CMK (cell line): ENCODE data around the gene LIPC.

ENCODE experiments used
- DNase-seq: peaks from one replicate; pipeline ENCODE4 v3.0.0-alpha.2; 2010; ENCODE audit warnings: low read depth

LIPC gene

DNA sequence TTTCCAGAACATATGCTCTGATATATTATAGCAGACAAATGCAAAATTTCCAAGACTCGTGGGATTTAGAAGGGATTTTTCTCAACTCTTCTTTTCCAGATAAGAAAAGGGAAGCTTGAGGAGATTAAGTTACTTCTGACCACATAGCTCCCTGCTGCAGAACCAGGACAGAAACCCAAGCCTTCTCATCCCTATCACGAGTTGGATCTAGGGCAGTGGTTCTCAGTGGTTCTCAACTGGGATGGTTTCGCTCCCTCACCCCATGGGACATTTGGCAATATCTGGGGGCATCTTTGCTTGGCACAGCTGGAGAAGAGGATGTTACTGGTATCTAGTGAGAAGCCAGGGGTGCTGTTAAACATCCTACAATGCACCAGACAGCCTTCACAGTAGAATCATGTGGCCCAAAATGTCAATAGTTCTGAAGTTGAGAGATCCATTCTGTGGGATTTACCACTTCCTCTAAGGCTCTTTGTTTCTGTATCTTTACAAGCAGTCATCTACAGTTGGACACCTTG lies 64.2 kb downstream of the LIPC start:
- no peak for DNase-seq

DNA sequence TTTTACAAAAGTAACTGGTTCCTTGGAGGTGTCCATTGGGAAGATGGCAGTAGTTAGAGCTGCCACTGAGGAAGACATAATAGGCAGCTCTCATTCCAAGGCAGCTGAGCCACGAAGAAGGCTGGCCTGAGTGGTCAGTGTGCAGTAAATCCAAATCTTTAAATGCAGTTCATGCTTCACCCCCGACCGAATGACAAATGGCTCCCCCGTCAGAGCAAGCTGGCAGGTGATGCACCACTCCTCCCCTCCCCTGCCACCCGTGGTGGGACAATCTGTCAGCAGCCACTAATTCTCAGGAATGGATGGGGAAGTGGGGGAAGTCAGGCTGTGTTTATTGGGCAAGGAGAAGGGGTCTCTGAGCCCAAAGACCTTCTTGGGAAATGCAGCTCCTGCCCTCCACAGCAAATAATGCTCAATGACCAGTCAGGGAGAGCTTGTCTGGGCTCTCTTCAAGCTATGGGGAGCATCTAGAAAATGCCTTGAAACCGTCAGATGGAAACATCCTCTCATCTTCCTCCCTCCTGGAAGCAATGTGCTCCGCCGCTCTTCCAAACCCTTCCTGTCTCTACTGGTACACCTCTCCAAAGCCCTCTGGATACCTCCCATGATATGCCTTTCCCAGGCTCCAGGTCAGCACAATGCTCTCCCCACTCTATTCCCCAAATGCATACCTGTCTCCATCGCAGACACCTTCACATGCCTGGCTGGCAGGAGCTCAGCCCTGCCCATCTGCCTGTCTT lies 65.4 kb downstream of the LIPC start:
- no peak for DNase-seq

DNA sequence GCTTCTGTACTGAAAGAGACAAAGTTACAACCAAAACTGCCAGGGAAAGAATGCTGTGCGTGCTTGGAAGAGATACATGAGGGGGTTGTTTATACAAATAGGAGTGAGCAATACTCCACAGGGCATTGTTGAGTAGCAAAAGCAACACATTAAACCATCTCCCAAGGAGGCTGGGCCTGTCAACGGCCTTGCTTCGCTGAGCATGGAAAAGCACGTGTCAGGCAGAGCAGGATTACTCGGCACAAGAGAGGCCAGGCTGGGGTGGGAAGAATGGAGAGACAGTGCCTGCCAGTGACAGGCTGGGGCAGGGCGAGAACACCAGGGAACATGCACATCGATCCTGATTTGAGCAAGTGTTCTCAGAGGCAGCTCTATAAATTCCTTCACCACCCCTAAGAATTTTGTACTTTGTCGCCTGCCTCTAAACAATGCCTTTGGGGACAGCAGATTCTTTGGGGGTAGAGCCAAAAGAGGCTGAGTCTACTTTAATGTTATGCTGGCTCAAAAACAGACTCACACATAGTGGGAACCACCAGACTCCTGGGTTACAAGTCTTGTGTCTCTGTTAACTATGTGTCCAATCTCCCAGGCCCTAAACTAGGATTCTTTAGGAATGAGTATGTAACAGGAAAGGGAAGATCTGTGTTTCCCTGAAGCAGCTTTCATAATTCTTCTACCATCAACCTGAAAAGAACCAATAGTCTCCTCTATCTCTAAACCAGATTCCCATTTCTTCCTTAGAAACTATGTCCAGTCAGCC lies 67.2 kb downstream of the LIPC start:
- no peak for DNase-seq

DNA sequence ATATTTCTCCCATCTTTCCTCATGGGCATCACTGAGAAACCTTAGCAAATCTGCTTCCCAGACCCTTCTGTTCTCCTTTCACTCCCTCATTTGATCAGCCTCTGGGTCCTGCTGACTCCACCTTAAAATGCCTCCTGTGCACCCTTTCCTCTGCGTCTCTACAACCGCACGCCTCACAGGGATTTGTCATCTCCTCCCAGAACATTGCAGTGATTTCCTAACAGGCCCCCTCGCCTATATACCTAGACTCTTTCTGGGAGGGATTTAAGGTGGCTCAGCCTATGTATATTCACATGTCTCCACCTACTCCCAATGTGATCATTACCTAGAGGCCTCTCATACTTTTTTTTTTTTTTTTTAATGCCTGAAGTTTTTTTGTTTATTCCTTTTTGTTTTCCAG lies 69.2 kb downstream of the LIPC start:
- DNase-seq, result no peak

DNA sequence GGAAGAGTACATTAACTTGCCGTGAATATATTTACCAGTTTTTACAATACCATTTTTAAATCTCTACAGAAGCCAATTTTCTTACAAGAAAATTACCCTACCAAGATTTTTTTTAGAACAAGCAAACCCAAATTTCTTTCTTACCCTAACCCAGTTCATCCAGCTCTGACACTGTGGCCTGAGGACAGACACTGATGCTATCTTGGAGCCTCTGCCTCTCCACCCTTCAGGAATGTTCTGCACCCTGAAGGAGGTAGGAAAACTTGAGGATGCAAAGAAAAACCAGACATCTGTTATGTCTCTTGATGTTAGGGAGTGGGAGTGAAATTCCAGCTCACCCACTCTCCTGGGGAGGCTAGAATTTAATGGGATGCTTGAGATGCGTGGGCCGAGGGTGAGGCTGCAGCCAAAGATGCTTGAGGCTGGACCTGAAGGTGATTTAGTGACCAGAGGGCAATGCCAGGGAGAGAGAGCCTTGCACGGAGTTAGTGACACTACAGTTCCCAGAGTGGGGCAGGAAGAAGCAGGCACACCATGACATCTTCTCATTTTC lies 69.9 kb downstream of the LIPC start:
- no peak for DNase-seq

DNA sequence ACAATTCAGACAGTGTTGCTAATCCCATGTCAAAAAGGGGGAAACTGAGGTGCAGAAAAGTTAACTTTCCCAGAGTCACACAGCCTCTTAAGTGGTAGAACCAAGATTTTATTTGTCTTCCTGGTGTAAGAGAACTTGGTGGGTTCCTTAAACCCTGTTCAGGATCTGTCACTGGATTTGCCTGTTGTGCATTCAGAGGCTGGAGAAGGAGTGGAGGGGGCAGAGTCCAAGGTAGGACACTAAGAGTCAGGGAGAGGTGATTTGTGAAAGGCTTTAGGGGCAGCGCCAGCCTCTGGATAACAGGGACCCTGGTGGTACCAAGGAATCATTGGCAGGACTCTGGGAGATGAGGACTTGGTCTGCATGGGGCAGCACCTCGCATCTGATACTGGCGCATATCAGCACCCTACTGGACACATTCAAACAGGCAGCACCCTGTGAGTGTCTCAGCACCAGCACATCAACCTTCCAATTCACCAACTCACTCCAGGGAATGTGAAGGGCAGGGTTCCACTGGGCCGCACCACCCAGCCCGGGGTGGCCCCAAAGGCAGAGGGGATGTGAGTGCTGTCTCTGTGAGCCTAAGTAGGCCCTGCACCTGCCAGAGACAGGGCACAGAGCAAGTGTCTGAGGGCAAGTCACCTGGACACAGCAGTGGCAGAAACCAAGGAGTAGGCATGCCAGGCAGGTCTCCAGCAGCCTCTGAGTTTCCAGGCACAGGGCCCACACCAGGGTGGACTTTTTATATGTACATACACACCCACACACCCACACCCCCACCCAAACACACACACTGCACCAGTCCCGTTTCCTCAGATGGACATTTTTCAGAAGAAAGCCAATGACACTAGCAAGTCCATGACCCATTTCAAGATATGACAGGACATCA lies 71.6 kb downstream of the LIPC start:
- DNase-seq, result no peak

DNA sequence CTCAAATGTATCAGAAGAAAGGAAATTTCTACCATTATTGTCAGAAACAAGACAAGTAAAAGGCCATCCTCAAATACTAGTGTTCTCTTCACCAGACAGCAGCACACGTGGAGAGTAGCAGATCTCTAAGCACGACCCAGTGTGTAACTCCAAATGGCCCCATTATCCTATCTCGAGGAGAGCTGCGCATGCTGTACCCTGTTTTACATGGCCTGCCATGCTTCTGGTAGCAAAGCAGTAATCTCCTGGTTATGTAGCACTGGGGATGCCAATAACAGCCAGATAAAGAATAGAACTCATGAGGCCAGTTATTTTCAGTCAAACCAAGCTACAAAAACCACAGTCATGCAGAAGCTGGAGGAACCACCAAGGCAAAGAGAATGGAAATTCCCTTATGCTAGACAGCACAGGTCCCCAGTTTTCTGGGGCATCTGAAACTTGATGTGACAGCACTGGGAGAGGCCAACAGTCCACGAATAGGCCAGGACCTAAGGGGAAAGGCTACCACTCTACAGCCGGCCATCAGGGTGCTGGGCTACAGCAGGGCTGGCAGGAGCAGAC lies 73.0 kb downstream of the LIPC start:
- no peak for DNase-seq

DNA sequence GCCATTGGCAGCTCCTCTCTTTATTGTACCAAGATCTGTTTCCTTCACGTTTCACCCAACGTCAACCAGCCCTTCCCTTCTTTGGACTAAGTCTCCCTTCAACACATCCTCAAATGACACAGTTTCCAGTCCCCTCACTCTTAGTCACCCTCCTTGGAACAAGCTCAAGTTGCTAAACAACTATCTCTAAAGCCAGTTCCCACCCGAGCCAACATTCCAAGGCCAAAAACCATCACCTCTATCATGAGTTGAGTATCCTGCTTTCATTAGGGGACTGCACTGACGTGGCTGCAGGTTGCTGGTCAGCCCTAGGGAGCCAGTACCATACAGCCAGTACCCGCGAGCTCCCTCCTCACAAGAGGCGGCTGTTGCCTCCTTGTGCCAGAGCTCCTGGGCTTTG lies 73.8 kb downstream of the LIPC start:
- DNase-seq, result no peak

DNA sequence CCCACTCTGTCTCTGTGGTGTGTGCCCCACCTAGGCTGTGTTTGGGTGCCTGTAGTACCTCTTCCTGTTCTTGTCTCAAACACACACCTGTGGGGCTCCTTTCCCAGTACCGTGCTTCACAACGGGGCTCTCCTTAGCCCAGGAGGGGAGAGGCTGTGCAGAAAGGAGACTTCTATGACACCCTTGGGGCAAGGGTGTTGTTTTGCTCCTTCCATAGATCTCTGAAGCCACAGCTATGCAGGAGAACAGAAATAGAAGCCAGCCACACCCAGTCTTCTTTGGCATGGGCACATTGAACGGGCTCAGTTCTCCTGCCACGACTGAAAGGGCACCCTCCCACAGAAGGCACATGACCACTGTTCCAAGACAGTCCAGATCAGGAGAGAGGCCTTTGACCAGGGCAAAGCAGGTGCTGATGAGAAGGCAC lies 74.3 kb downstream of the LIPC start:
- no peak for DNase-seq

DNA sequence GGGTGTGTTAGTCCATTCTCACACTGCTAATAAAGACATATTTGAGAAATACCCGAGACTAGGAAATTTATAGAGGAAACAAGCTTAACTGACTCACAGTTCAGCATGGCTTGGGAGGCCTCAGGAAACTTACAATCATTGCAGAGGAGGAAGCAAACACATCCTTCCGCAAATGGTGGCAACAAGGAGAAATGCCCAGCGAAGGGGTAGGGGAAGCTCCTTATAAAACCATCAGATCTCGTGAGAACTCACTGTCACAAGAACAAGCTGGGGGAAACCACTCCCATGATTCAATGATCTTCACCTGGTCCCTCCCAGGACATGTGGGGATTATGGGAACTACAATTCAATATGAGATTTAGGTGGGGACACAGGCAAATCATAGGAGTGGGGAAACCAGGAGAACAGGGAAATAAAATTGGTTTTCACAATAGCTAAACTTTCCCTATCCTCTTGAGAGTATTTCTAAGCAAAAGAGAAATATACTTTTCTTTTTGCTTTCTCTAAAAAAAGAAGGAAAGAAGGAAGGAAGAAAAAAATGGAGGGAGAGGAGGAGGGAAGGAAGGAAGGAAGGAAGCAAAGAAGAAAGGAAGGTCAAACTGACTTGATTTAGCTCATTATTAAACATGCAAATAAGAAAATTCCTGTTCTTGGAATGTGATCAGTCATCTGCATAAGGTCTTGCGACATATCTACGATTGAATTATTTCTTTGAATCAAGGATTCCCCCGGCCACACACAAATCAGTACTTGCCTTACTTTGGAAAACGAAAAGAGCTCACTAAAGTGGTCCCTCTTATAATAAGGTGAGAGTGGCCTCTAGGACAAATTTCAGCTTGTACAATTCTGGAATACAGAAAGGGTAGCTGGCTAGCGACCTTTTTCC lies 75.2 kb downstream of the LIPC start:
- DNase-seq, result no peak

DNA sequence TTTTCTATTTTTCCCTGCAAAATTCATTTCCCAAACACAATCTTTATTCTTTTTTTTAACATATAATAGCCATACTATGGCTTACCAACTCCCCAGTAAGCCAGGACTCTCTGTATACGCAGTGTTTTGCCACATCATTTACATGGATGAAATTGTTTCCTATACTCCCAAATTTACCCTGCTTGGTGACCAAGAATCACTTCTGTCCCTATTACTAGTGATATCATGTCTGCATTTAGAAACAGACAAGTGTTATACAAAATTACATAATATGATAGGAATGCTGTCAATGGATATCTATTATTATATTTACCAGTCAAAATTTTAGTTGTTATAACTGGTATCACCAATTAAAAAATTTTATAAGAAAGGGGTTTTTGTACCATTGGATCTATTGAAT lies 77.8 kb downstream of the LIPC start:
- DNase-seq, result no peak

DNA sequence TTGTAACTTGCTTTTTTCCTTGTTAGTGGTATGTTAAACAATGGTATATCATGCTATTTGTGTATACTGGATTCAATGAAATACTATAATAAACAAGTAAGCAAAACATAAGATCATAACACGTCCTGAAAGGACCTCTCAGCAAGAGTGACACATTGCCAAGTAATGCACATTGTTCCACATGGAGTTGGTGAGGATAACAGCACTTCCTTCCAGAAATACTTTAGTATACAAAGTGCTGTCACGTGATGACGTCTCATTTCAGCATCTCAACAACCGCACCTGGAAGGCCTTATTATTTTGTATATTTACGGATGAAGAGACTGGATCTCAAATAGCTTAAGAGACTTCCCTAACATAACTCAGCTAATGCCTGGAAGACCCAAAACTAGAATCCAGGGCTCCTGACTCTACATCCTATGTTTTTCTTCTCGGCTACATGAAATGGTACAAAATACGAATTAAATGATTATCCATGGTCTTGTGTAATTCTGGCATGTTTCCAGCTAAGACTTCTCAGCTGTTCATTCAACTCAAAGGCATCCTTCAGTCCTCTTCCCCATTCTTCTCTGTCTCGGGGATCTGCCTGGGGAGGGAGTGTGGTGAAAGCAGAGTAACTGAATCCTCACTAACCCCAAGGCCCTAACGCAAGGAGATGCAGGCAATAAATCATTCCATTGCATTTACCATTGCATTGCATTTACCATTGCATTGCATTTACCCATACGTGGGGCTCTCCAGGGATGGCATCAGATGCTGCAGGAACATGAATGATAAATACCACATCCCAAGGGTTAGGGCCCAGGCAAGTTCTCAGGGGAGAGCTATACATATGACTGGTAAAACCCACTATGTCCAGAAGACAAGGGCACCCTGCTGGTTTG lies 79.2 kb downstream of the LIPC start:
- no peak for DNase-seq

DNA sequence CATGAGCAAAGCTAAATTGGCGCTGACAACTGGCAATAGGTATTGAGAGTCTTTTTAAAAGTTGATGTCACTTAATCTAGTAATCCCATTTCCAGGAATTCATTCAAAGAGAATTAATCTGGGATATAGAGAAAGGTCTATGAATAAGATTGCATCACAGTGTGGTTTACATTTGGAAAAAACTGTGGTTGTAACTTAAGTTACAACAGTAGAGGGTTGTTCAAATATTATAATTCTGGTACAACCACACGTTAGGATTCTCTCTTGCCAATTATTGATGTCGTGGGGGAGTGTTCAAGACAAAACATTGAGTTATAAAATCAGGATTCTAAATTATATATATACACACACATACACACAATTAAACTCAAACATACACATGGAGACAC lies 79.8 kb downstream of the LIPC start:
- no peak for DNase-seq

DNA sequence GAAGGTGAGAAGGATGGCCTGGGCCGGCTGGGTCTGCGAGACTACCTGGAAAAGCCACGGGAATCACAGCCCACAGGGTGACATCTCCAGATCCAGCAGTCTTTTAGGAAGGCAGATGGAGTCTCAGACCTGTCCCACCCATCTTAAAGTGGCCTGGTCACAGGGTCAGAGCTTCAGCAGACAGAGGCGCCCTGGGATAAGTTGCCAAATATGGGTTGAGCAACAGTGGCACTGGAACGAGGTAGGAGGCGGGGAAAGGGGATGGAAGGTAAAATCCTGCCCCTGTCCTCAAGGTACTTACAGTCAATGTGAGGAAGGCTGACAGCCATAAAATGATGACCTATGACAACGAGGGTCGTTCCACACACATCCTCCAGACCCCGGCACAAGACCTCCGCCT lies 80.7 kb downstream of the LIPC start:
- no peak for DNase-seq

DNA sequence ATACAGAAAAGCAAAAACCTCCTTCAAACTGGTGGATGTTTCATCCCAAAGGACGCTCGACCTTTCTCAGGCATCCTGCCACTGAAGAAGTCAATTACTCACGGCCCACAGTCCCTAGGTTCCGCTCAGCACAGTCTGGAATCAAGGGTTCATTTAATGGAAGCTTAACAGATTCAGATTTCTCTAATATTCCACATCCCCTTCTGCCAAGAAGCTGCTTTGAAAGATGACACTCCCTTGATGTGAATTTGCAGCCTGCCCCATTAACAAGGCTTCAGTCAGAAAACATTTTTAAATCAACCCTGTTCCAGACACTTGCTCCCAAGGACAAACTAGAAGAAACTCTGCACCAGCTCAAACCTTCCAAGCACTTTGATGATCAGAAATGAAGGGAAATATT lies 81.2 kb downstream of the LIPC start:
- DNase-seq, result no peak

DNA sequence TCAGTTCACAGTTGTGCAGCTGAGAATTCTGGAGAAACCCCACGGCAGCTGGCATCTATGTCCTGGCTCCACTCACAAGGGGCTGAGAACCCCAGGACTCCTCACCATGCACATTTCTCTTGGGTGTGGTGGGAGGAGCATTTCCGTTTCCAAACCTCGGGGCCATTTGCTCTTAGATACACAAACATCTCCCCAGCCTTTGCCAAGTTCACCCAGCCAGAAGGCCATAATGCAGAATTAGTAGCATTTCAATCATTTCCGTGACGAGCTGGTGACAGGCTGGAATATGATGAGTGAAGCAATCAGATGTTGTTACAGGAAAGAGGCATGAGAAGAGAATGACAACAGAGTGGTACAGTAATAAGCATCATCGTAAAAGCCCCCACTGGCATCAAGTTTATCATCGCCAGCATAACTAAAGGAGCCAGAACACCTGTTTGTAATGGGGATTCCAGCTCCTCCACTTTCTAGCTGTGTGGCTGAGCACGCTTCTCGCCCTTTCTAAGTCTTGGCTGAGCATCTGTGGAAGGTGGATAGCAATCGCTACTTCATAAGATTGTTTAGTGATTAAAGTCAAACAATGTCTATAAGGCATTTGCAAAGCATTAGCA lies 82.0 kb downstream of the LIPC start:
- no peak for DNase-seq

DNA sequence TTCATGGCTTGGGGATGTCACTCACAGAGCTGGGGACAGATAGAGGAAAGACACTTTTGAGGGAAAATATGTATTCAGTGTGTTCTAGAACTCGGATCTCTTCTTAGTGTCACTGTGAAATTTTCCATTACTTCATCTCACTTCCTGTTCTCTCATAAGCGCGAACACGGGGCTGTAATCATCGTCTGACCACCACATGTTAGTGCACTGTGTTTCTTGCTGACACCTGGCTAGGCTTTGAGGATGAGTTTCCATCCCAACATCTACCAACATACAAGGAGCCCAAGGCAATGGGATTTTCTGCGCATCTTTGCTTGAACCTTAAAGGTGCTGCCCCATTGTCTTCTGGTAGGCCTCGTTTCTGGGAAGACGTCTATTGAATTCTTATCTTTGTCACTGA lies 84.0 kb downstream of the LIPC start:
- DNase-seq, result no peak

DNA sequence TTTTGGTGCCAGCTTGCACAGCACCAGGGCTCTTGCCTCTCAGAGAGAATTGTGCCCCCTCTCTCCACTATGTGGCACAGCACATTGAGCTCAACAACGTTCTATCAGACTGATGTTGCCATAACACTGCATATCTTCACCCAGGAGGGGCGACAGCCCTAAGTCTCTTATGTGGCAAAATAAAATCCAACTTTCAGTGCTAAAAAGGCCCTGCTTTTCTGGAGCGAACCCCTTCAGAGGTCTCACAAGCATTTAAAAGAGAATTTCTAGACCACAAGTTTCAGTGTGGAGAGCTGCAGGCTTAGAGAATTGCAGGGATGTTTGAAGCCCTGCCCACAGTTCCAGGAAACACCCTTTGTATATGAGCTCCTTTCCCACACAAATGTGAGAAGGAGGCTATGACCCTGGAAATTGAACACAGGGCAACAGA lies 85.5 kb downstream of the LIPC start:
- DNase-seq, result no peak
